ENCODE data around the gene CDH13.
A peak's percentile ranks its signal among the peaks of the same experiment; 100 is the strongest.

The CDH13 gene

GRCh38 chr16:83630979-83631378 lies 1004.2 kb downstream of the CDH13 start:
- no peak for FAIRE-seq
- DNase-seq (ENCODE audit: low spot score) = no peak

GRCh38 chr16:83633286-83633685 lies 1006.5 kb downstream of the CDH13 start:
- DNase-seq (ENCODE audit: low spot score) (no peak), FAIRE-seq (no peak)

- no peak for FAIRE-seq
- DNase-seq (ENCODE audit: low spot score) = no peak
Measured at GRCh38 chr16:83648347-83648746, 1021.6 kb downstream of the CDH13 start.

GRCh38 chr16:83651871-83652270 lies 1025.1 kb downstream of the CDH13 start:
- DNase-seq (ENCODE audit: low spot score) (no peak), FAIRE-seq (no peak)

- FAIRE-seq (no peak), DNase-seq (ENCODE audit: low spot score) (no peak)
Measured at GRCh38 chr16:83652943-83653342, 1026.2 kb downstream of the CDH13 start.

GRCh38 chr16:83653785-83654184 lies 1027.0 kb downstream of the CDH13 start:
- FAIRE-seq (no peak), DNase-seq (ENCODE audit: low spot score) (peak; percentile 22)

GRCh38 chr16:83660282-83660681 lies 1033.5 kb downstream of the CDH13 start:
- FAIRE-seq (no peak), DNase-seq (ENCODE audit: low spot score) (no peak)

GRCh38 chr16:83661656-83662055 lies 1034.9 kb downstream of the CDH13 start:
- FAIRE-seq = no peak
- DNase-seq (ENCODE audit: low spot score) = no peak

- FAIRE-seq = no peak
Measured at GRCh38 chr16:83666449-83666848, 1039.7 kb downstream of the CDH13 start.

GRCh38 chr16:83669456-83669855 lies 1042.7 kb downstream of the CDH13 start:
- DNase-seq (ENCODE audit: low spot score) = no peak
- FAIRE-seq = no peak

More at GRCh38 chr16:83666449-83666848, 1039.7 kb downstream of the CDH13 start:
- no peak for DNase-seq (ENCODE audit: low spot score)

- FAIRE-seq (no peak), DNase-seq (ENCODE audit: low spot score) (no peak)
Measured at GRCh38 chr16:83674931-83675535, 1048.3 kb downstream of the CDH13 start.

- DNase-seq (ENCODE audit: low spot score) (no peak), FAIRE-seq (no peak)
Measured at GRCh38 chr16:83676086-83676485, 1049.3 kb downstream of the CDH13 start.

GRCh38 chr16:83680980-83681379 lies 1054.2 kb downstream of the CDH13 start:
- DNase-seq (ENCODE audit: low spot score) = no peak
- FAIRE-seq = no peak

GRCh38 chr16:83681381-83681956 lies 1054.7 kb downstream of the CDH13 start:
- FAIRE-seq = no peak

GRCh38 chr16:83682116-83682867 lies 1055.5 kb downstream of the CDH13 start:
- FAIRE-seq (no peak), DNase-seq (ENCODE audit: low spot score) (no peak)

More at GRCh38 chr16:83681381-83681956, 1054.7 kb downstream of the CDH13 start:
- no peak for DNase-seq (ENCODE audit: low spot score)

GRCh38 chr16:83682868-83683235 lies 1056.1 kb downstream of the CDH13 start:
- FAIRE-seq (no peak), DNase-seq (ENCODE audit: low spot score) (no peak)

- no peak for DNase-seq (ENCODE audit: low spot score)
- FAIRE-seq = no peak
Measured at GRCh38 chr16:83685615-83686165, 1058.9 kb downstream of the CDH13 start.

GRCh38 chr16:83686726-83687125 lies 1060.0 kb downstream of the CDH13 start:
- FAIRE-seq = no peak
- DNase-seq (ENCODE audit: low spot score) = no peak

GRCh38 chr16:83689385-83689831 lies 1062.6 kb downstream of the CDH13 start:
- FAIRE-seq = no peak
- peak; percentile 62 for DNase-seq (ENCODE audit: low spot score)

GRCh38 chr16:83692224-83692623 lies 1065.5 kb downstream of the CDH13 start:
- FAIRE-seq (no peak), DNase-seq (ENCODE audit: low spot score) (no peak)

GRCh38 chr16:83698964-83699363 lies 1072.2 kb downstream of the CDH13 start:
- FAIRE-seq = no peak

GRCh38 chr16:83699817-83700216 lies 1073.0 kb downstream of the CDH13 start:
- DNase-seq (ENCODE audit: low spot score) (no peak), FAIRE-seq (no peak)

More at GRCh38 chr16:83698964-83699363, 1072.2 kb downstream of the CDH13 start:
- DNase-seq (ENCODE audit: low spot score) = no peak

Data from urothelium cell line (cell line).